Mucosa of rectum (tissue), 2 donors: ENCODE measurements around the gene AHDC1.
"Not testable (repeated sequence)": the region's sequence is repeated elsewhere in the genome, so short reads cannot be mapped to it uniquely, and the experiment has no call there.

Experiments
- H3K27ac ChIP-seq, 2 donors: one replicate each; pipeline ENCODE4 v1.7.0; 2013; ENCODE audit warnings: inconsistent platforms in 2 of 2, low read depth in 2 of 2, low read length in 2 of 2
- H3K27me3 ChIP-seq, 2 donors: one replicate each; pipeline ENCODE4 v1.7.0; 2013; ENCODE audit warnings: low read length in 2 of 2; ENCODE audit not compliant: control insufficient read depth in 2 of 2, insufficient read depth in 2 of 2
- H3K36me3 ChIP-seq, 2 donors: one replicate each; pipeline ENCODE4 v1.7.0; 2013; ENCODE audit warnings: low read length in 2 of 2; ENCODE audit not compliant: control insufficient read depth in 2 of 2, insufficient read depth in 2 of 2
- H3K4me1 ChIP-seq, 2 donors: one replicate each; pipeline ENCODE4 v1.7.0; 2013; ENCODE audit warnings: low read length in 2 of 2, mild to moderate bottlenecking in 1 of 2; ENCODE audit not compliant: control insufficient read depth in 2 of 2, insufficient read depth in 2 of 2
- H3K4me3 ChIP-seq, 2 donors: one replicate each; pipeline ENCODE4 v1.7.0; 2013; ENCODE audit warnings: low read length in 2 of 2
- H3K9ac ChIP-seq, 2 donors: one replicate each; pipeline ENCODE4 v1.7.0; 2013; ENCODE audit warnings: low read length in 2 of 2, low read depth in 1 of 2, mild to moderate bottlenecking in 1 of 2
- H3K9me3 ChIP-seq, 2 donors: one replicate each; pipeline ENCODE4 v1.7.0; 2013; ENCODE audit warnings: low read length in 2 of 2; ENCODE audit not compliant: control insufficient read depth in 2 of 2
- donor health status: healthy.
- donor health status: Normal muscosa, but diverticular disease.

Gene AHDC1

GRCh38 chr1:27556781-27557595 is 47.0 kb downstream of the AHDC1 start:
- Histone ChIP-seq H3K4me1 (peaks cover 30 to 32% of the 10 kb centered on the region in 2 donors), H3K4me3 (peak overlapping the region in 1 of 2 donors; percentile 38), H3K9me3 (no peaks in the 10 kb centered on the region), H3K27me3 (no peaks in the 10 kb centered on the region), H3K27ac (peak overlapping the region; percentile 93 to 99), H3K36me3 (peaks cover 0 to 4% of the 10 kb centered on the region in 2 donors), H3K9ac (peak overlapping the region; percentile 60 to 72)

- H3K4me3 ChIP-seq: no peak overlapping the region
- H3K27me3 ChIP-seq: no peaks in the 10 kb centered on the region
- H3K9ac ChIP-seq: peak overlapping the region in 1 of 2 donors; percentile 23
- H3K36me3 ChIP-seq: peaks cover 0 to 4% of the 10 kb centered on the region in 2 donors
- peak overlapping the region; percentile 93 to 99 for H3K27ac ChIP-seq
- H3K4me1 ChIP-seq: peaks cover 30 to 32% of the 10 kb centered on the region in 2 donors
- H3K9me3 ChIP-seq: no peaks in the 10 kb centered on the region
Measured at GRCh38 chr1:27556435-27556780, 47.5 kb downstream of the AHDC1 start.

- Histone ChIP-seq H3K27ac (peak overlapping the region; percentile 93 to 99), H3K27me3 (no peaks in the 10 kb centered on the region), H3K9ac (peak overlapping the region in 1 of 2 donors; percentile 6), H3K4me1 (peaks cover 28% of the 10 kb centered on the region in 2 donors), H3K36me3 (peaks cover 0 to 4% of the 10 kb centered on the region in 2 donors), H3K4me3 (no peak overlapping the region), H3K9me3 (no peaks in the 10 kb centered on the region)
Measured at GRCh38 chr1:27555700-27556424, 48.1 kb downstream of the AHDC1 start.

- H3K4me1 ChIP-seq: peaks cover 22 to 24% of the 10 kb centered on the region in 2 donors
- peaks cover 4 to 9% of the 10 kb centered on the region in 2 donors for H3K36me3 ChIP-seq
- H3K27me3 ChIP-seq: no peaks in the 10 kb centered on the region
- peak overlapping the region in 1 of 2 donors; percentile 14 for H3K9ac ChIP-seq
- H3K27ac ChIP-seq: peak overlapping the region; percentile 25 to 38
- no peak overlapping the region for H3K4me3 ChIP-seq
- H3K9me3 ChIP-seq: no peaks in the 10 kb centered on the region
Measured at GRCh38 chr1:27554759-27555699, 48.9 kb downstream of the AHDC1 start.

GRCh38 chr1:27554293-27554692 is 49.7 kb downstream of the AHDC1 start:
- no peaks in the 10 kb centered on the region for H3K9me3 ChIP-seq
- H3K27me3 ChIP-seq: no peaks in the 10 kb centered on the region
- no peak overlapping the region for H3K4me3 ChIP-seq
- no peak overlapping the region for H3K9ac ChIP-seq
- peaks cover 6 to 10% of the 10 kb centered on the region in 2 donors for H3K36me3 ChIP-seq
- H3K4me1 ChIP-seq: peaks cover 22 to 24% of the 10 kb centered on the region in 2 donors
- peak overlapping the region; percentile 19 to 25 for H3K27ac ChIP-seq

GRCh38 chr1:27553823-27554222 is 50.1 kb downstream of the AHDC1 start:
- not testable (repeated sequence) for H3K4me3 ChIP-seq, H3K9me3 ChIP-seq, H3K27ac ChIP-seq, H3K27me3 ChIP-seq, H3K9ac ChIP-seq
- Histone ChIP-seq H3K4me1 (peaks cover 22 to 24% of the 10 kb centered on the region in 2 donors), H3K36me3 (peaks cover 6 to 13% of the 10 kb centered on the region in 2 donors)

GRCh38 chr1:27552911-27553420 is 51.0 kb downstream of the AHDC1 start:
- no peak overlapping the region for H3K4me3 ChIP-seq
- no peak overlapping the region for H3K9ac ChIP-seq
- H3K36me3 ChIP-seq: peaks cover 8 to 13% of the 10 kb centered on the region in 2 donors
- no peaks in the 10 kb centered on the region for H3K27me3 ChIP-seq
- H3K27ac ChIP-seq: no peak overlapping the region
- H3K4me1 ChIP-seq: peaks cover 17% of the 10 kb centered on the region in 2 donors
- H3K9me3 ChIP-seq: no peaks in the 10 kb centered on the region

- Histone ChIP-seq H3K36me3 (peaks cover 8 to 15% of the 10 kb centered on the region in 2 donors), H3K4me1 (peaks cover 6 to 8% of the 10 kb centered on the region in 2 donors), H3K9me3 (no peaks in the 10 kb centered on the region), H3K27ac (no peak overlapping the region), H3K27me3 (no peaks in the 10 kb centered on the region), H3K9ac (no peak overlapping the region), H3K4me3 (no peak overlapping the region)
Measured at GRCh38 chr1:27551953-27552312, 52.0 kb downstream of the AHDC1 start.

GRCh38 chr1:27551170-27551952 is 52.6 kb downstream of the AHDC1 start:
- peaks cover 8 to 16% of the 10 kb centered on the region in 2 donors for H3K36me3 ChIP-seq
- H3K27ac ChIP-seq: no peak overlapping the region
- H3K4me3 ChIP-seq: no peak overlapping the region
- peaks cover 2 to 5% of the 10 kb centered on the region in 2 donors for H3K4me1 ChIP-seq
- no peaks in the 10 kb centered on the region for H3K9me3 ChIP-seq
- H3K27me3 ChIP-seq: no peaks in the 10 kb centered on the region
- H3K9ac ChIP-seq: no peak overlapping the region
